Measurements from ENCODE around the gene CCDC8.

CCDC8 gene

GRCh38 chr19:46367426-46367825 lies 45.9 kb downstream of the CCDC8 start:
- no peak for DNase-seq (ENCODE audit: low spot score)
- TF ChIP-seq, protein P1, sequence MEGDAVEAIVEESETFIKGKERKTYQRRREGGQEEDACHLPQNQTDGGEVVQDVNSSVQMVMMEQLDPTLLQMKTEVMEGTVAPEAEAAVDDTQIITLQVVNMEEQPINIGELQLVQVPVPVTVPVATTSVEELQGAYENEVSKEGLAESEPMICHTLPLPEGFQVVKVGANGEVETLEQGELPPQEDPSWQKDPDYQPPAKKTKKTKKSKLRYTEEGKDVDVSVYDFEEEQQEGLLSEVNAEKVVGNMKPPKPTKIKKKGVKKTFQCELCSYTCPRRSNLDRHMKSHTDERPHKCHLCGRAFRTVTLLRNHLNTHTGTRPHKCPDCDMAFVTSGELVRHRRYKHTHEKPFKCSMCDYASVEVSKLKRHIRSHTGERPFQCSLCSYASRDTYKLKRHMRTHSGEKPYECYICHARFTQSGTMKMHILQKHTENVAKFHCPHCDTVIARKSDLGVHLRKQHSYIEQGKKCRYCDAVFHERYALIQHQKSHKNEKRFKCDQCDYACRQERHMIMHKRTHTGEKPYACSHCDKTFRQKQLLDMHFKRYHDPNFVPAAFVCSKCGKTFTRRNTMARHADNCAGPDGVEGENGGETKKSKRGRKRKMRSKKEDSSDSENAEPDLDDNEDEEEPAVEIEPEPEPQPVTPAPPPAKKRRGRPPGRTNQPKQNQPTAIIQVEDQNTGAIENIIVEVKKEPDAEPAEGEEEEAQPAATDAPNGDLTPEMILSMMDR (IDR thresholded peaks at IDR 0.05; ENCODE audit: extremely low read depth, missing control alignments): no peak

DNA sequence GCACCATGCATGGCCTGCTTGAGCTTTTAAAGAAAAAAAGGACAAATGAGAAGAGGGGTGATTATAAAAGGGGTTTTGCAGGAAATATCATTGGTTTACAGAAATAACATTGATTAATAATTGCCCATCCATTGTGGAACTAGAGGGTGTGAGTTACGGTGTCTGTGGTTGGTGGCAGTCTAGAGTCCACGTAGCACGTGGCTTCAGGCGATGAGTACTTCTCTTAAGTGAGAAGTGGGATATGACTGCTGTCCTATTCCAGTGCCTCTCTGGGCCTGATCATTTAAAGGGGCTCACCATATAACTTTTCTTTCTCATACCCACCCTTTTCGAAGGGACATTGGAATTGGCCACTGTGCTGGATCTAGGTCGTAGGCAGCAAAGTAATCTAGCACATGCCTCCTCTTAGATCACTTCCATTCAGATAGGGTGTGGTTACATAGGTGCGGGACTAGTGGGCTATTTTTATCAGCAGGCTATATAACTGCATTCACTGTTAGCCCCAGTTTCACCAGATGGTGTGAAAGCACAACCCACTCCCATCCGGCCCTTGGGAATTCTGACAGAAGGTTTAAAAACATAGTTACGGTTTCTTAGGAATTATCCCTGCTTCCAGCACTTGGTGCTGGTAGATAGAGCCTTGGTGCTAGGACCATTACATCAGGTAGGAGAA lies 46.6 kb downstream of the CCDC8 start:
- no peak for DNase-seq (ENCODE audit: low spot score)
- TF ChIP-seq, protein P1 (IDR thresholded peaks at IDR 0.05; ENCODE audit: extremely low read depth, missing control alignments): no peak

GRCh38 chr19:46365561-46365960 lies 47.8 kb downstream of the CCDC8 start:
- no peak for DNase-seq (ENCODE audit: low spot score)
- TF ChIP-seq, protein P1 (IDR thresholded peaks at IDR 0.05; ENCODE audit: extremely low read depth, missing control alignments): no peak

DNA sequence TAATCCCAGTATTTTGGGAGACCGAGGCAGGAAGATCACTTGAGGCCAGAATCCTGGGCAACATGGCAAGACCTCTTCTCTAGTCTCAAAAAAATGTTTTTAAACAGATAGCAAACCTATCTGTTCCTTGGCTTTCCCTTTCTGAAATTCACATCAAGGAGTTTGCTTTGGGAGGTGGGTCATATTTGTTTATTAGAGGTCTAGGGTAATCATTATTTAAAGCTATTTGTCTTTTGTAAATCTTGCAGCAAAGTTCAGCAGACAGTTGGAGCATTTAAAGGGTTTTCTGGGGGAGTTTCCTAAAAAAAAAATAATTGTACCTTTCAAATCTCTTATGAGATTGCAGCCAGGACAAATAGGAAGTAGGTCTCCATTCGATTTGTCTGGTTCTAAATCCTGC lies 49.0 kb downstream of the CCDC8 start:
- TF ChIP-seq, protein P1 (IDR thresholded peaks at IDR 0.05; ENCODE audit: extremely low read depth, missing control alignments): no peak
- no peak for DNase-seq (ENCODE audit: low spot score)

DNA sequence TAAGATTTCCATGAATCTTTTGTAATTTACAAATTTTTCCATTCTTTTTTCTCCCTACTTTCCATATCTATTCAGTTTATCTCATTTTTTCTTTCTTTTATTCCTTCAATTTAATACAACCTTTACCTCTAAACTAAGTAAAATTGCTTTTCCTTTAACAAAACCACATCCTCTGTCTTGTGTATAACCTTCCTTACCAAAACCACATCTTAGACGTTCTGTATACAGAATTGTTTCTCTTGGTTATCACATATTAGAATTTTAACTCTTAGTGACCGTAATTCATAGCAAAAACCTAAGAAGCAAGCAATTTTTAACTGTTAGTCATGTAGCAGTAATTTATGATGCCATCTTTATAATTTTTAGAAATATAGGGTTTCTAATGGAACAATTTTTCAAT lies 51.4 kb downstream of the CCDC8 start:
- DNase-seq (ENCODE audit: low spot score): no peak
- TF ChIP-seq, protein P1 (IDR thresholded peaks at IDR 0.05; ENCODE audit: extremely low read depth, missing control alignments): no peak

Data from GM20000 (cell line).